Measurements from ENCODE around the gene C22orf31.

C22orf31 gene

DNA sequence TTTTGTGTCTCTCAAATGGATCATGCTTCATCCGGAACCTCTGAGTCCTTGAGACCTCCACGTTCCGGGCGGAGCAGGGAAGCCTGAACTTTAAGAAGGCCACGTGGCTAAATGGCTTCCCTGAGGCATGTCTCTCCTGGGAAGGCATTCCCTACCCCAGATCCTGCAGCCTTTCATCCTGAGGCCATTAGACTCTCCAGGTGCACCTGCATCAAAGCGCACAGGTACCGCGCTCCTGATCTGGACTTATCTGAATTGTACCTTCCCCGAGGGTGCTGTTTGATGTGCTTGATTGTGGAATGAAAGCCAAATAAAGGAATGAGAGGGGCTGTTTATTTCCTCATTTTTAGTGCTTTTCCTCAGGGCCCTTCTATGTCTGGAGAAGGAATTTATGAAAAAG lies 22.5 kb downstream of the C22orf31 start:
- no peak for DNase-seq (ENCODE audit: low read depth)
- TF ChIP-seq, protein P1, sequence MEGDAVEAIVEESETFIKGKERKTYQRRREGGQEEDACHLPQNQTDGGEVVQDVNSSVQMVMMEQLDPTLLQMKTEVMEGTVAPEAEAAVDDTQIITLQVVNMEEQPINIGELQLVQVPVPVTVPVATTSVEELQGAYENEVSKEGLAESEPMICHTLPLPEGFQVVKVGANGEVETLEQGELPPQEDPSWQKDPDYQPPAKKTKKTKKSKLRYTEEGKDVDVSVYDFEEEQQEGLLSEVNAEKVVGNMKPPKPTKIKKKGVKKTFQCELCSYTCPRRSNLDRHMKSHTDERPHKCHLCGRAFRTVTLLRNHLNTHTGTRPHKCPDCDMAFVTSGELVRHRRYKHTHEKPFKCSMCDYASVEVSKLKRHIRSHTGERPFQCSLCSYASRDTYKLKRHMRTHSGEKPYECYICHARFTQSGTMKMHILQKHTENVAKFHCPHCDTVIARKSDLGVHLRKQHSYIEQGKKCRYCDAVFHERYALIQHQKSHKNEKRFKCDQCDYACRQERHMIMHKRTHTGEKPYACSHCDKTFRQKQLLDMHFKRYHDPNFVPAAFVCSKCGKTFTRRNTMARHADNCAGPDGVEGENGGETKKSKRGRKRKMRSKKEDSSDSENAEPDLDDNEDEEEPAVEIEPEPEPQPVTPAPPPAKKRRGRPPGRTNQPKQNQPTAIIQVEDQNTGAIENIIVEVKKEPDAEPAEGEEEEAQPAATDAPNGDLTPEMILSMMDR (conservative IDR thresholded peaks at IDR 0.05; ENCODE audit: control insufficient read depth, insufficient read depth, low read depth, low read length), result no peak
- no peak overlapping the region for H3K4me3 ChIP-seq (ENCODE audit: control insufficient read depth, low read depth, low read length)

DNA sequence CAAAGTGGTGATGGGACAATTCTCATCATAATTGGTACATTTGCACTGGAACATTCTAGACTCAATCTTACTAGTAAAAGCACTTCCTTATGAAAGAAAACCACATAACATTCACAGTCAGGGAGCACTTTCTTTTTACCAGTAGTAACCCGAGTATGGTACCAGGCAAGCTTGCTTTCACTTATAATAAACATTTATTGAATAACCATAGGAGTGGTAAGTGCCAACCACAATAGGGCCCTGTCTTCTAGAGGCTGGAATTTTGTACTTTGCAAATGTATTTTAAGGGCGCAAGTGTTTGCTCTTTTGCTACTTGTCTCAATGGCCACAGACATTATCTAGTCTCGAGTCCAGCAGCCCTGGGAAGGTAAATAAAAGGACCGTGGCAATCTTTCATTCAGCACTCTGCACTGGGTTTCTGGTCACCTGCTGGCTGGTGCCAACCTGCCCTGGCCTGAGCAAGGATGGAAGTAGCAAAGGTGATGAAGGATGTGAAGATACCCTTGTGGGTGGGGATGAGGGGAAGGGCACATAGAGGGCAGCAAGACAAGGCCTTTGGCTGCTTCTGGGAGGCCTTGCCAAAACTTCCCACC lies 24.2 kb downstream of the C22orf31 start:
- TF ChIP-seq, protein P1 (conservative IDR thresholded peaks at IDR 0.05; ENCODE audit: control insufficient read depth, insufficient read depth, low read depth, low read length), result no peak
- no peak overlapping the region for H3K4me3 ChIP-seq (ENCODE audit: control insufficient read depth, low read depth, low read length)
- DNase-seq (ENCODE audit: low read depth), result no peak

DNA sequence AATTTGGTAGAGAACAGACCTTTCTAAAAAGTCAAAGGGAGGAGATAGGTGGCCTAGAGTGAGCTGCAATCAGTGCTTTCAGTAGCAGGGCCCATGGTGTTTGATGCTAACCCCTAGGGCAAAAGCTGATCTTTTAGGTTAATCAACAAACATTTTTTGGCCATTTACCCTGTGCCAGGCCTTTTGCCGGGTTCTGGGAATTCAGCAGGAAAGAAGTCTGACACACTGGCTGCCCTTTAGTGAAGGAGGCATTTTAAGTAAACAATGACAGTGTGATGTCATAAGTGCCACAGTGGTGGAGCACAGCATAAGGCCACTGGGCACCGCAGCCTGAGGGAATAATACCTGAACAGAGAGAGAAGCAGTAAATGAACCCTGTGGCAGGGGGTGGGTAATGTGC lies 29.0 kb downstream of the C22orf31 start:
- H3K4me3 ChIP-seq (ENCODE audit: control insufficient read depth, low read depth, low read length), result no peak overlapping the region
- TF ChIP-seq, protein P1 (conservative IDR thresholded peaks at IDR 0.05; ENCODE audit: control insufficient read depth, insufficient read depth, low read depth, low read length), result no peak
- DNase-seq (ENCODE audit: low read depth), result peak; percentile 14

DNA sequence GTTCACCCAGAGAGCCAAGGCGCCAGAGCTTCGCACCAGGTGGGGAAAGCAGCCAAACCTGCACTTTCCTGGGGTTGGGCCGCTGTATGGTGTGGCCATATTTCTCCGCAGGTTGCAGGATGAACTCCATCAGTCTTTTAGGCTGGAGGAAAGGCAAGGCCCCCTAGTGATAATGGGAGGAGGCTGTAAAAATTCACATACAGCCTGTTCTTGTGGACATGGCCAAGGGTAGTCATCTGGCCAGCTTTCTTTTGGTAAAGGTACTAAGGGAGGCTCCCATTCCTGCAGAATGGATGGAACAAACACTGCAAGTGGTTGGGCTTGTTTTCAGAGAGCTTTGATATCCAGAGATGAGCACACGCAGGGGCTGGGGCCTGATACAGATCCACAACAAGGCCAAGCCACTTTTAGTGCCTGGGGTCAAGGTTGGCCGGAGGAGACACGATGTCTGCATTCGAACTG lies 29.6 kb downstream of the C22orf31 start:
- DNase-seq (ENCODE audit: low read depth), result no peak
- H3K4me3 ChIP-seq (ENCODE audit: control insufficient read depth, low read depth, low read length), result no peak overlapping the region
- TF ChIP-seq, protein P1 (conservative IDR thresholded peaks at IDR 0.05; ENCODE audit: control insufficient read depth, insufficient read depth, low read depth, low read length), result peak; percentile 5

DNA sequence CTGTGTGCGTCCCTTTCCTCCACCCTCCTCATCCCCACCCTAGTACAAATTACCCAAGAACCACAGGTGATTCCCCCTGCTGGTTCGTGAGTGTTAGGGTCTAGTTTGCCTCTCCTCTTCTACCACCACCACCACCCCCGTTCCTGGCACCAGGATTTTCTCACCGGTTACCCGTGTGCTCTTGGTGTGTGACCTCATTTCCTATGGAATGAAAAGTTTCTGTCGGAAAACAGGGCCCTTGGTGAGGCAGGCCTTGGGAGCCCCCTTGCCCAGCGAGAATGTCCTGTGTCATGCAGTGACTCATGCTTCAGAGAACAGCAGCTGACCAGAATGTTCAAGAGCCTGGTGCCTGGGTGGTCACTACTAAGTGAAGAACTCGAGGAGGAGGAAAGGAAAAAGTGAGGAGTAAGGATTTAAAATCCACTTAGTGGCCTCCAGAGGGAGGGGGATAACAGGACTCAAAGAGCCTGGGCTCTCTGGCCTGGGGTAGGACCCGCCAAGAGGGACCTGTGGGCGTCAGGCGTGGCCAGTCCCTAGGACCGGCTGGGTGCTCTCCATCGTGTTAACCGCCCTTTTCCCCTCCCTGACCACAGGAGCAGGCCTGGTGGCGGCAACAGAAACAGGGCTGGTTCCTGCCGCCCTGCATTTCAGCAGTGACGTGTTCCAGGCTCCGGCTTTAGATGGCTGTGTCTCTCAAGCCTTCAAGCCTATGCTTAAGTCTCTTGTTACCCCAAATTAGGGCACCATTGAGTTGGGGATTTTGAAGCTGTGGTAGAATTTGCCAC lies 30.2 kb downstream of the C22orf31 start:
- H3K4me3 ChIP-seq (ENCODE audit: control insufficient read depth, low read depth, low read length), result peak overlapping the region; percentile 43
- TF ChIP-seq, protein P1 (conservative IDR thresholded peaks at IDR 0.05; ENCODE audit: control insufficient read depth, insufficient read depth, low read depth, low read length), result peak; percentile 7
- DNase-seq (ENCODE audit: low read depth), result peak; percentile 99

DNA sequence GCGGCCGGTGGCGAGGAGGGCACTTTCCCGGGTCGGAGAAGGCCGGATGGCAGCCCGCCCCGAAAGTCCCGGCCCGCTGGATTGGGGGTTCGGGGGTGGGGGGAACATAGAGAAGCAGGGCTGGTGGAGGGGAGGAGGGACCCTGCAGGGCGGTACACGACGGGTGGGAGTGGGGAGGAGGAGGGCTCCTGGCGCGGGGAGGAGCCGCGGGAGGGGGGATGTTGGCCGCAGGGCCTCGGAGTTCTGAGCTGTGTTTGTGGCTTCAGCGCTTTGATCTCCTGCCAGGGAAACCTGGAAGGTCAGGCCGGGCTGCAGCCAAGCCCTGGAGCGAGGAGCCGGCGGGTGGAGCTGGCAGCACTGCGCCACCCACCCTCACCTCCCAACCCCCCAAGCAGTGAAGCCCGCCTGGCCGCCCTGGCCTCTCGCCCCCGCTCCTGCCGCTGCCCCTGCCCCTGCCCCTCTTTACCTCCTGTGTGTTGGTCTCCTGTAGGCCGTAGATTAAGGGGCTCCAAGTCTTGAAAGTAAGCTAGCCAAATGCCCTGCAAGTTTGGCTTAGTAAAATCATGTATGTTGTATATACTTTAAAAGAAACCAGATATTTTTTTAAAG lies 30.9 kb downstream of the C22orf31 start:
- DNase-seq (ENCODE audit: low read depth), result peak; percentile 87
- peak overlapping the region; percentile 43 for H3K4me3 ChIP-seq (ENCODE audit: control insufficient read depth, low read depth, low read length)
- TF ChIP-seq, protein P1 (conservative IDR thresholded peaks at IDR 0.05; ENCODE audit: control insufficient read depth, insufficient read depth, low read depth, low read length), result no peak
